ENCODE data around the gene NAV3. TPM values are rescaled to one million over a fixed set of nuclear protein-coding genes. Genes with fewer than 3 reads are reported as not detected.

The NAV3 gene
- total RNA-seq, 1 donor from 2014 or later, result 8.7 TPM

DNA sequence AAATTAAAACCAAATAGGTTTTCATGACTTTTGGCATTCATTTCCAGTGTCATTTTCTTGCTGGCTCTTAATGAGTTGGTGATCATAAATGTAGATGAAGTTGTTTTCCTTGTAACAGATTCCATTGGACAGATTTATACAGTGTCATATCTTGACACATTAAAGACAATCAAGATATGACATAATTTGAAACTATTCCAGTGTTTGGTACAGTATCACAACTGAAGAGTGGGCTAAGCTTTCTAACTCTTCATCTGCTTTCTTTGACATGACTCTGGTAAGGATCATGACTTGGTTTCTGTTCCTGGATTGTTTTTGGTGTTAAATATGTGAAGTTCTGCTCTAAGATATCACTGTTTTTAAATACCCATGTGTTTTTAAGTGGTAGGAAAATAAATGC is 289.6 kb downstream of the NAV3 start:
- Histone ChIP-seq H3K36me3 (no peaks in the 10 kb centered on the region), H3K9me3 (no peaks in the 10 kb centered on the region), H3K4me1 (no peaks in the 10 kb centered on the region), H3K27me3 (ENCODE audit: low read depth) (no peaks in the 10 kb centered on the region), H3K4me3 (no peak overlapping the region), H3K27ac (no peak overlapping the region)
- ATAC-seq (no peak), DNase-seq (no peak)
- intact Hi-C loops (cut with DNase I), result no loop called here
- no peak for TF ChIP-seq CTCF (IDR thresholded peaks at IDR 0.05)

DNA sequence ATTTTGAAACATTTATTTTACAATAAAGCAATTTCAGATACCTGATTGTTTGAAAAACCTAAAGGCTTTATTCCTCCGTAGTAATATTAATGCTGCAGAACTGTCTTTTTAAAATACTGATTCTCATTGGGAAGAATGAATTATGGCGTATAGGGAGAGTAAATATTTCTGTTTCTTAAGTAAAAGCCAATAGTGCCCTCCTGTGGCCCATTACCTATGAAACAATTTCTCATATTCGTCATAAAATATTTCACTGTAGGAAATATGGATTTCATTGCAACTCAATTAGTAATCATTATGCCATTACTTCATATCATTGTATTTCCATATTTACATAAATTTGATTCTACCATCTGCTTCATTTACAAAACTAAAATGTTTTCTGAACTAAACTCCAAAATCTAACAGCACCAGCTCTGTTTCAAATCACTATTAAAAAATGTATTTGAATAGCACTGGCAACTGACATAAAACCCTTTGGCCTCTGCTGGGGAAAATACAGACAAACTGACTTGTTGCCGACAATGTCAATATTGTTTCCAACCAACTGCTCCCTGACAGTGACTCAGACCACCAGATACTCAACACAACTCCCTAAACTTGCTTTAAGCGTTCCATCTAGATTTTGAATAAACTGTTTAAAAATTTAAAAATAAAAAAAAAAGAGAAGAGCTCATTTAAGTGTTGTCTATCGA is 290.3 kb downstream of the NAV3 start:
- H3K27ac ChIP-seq, result no peak overlapping the region
- no peaks in the 10 kb centered on the region for H3K27me3 ChIP-seq (ENCODE audit: low read depth)
- no peaks in the 10 kb centered on the region for H3K36me3 ChIP-seq
- no peak overlapping the region for H3K4me3 ChIP-seq
- TF ChIP-seq CTCF (IDR thresholded peaks at IDR 0.05), result peak; percentile 21
- no peak for DNase-seq
- no peaks in the 10 kb centered on the region for H3K4me1 ChIP-seq
- ATAC-seq, result no peak
- no peaks in the 10 kb centered on the region for H3K9me3 ChIP-seq
- intact Hi-C loops (cut with DNase I), result no loop called here

- intact Hi-C loops (cut with DNase I), result no loop called here
- no peaks in the 10 kb centered on the region for H3K36me3 ChIP-seq
- H3K27me3 ChIP-seq (ENCODE audit: low read depth), result no peaks in the 10 kb centered on the region
- DNase-seq, result no peak
- no peak overlapping the region for H3K4me3 ChIP-seq
- ATAC-seq, result no peak
- no peaks in the 10 kb centered on the region for H3K9me3 ChIP-seq
- H3K27ac ChIP-seq, result no peak overlapping the region
- no peak for TF ChIP-seq CTCF (IDR thresholded peaks at IDR 0.05)
- no peaks in the 10 kb centered on the region for H3K4me1 ChIP-seq
These were observed 291.4 kb downstream of the NAV3 start for GRCh38 chr12:78121969-78122610.

GRCh38 chr12:78128211-78128610 is 297.5 kb downstream of the NAV3 start:
- intact Hi-C loops (cut with DNase I), result no loop called here
- H3K36me3 ChIP-seq, result no peaks in the 10 kb centered on the region
- H3K4me3 ChIP-seq, result no peak overlapping the region
- no peaks in the 10 kb centered on the region for H3K27me3 ChIP-seq (ENCODE audit: low read depth)
- ATAC-seq (no peak), DNase-seq (no peak)
- H3K27ac ChIP-seq, result no peak overlapping the region
- H3K4me1 ChIP-seq, result no peaks in the 10 kb centered on the region
- H3K9me3 ChIP-seq, result no peaks in the 10 kb centered on the region
- TF ChIP-seq CTCF (IDR thresholded peaks at IDR 0.05), result no peak

DNA sequence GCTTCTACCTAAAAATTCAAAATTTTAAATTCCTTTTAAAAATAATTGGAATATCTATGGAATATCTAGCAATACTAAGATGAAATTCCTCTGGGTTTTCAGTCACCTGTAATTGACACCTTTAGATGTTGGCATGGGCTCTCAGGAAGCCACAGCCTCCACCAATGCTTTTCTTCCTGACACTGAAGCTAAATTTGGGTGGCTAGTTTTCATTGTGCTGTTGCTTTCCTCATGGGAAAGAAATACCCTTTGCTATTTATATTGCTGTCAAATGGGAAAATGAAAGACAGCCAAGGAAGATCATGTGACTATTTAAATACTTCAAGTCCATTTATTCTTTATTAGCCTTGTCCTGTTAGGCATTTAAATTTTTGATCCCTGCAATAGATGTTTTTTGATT is 313.0 kb downstream of the NAV3 start:
- intact Hi-C loops (cut with DNase I), result no loop called here
- TF ChIP-seq CTCF (IDR thresholded peaks at IDR 0.05), result no peak
- Histone ChIP-seq H3K9me3 (no peaks in the 10 kb centered on the region), H3K27ac (no peak overlapping the region), H3K36me3 (no peaks in the 10 kb centered on the region), H3K4me1 (no peaks in the 10 kb centered on the region), H3K27me3 (ENCODE audit: low read depth) (no peaks in the 10 kb centered on the region), H3K4me3 (no peak overlapping the region)
- DNase-seq (no peak), ATAC-seq (no peak)
